IMR-90 (cell line): Measurements from ENCODE around the gene SEC14L1. TPM values are rescaled to one million over a fixed set of nuclear protein-coding genes. Genes with fewer than 3 reads are reported as not detected.

ENCODE experiments used
- ATAC-seq: fragments of 200-7000 bp; cut with Tn5 transposase; 2 replicates; pipeline ENCODE4 v1.9.1; 2020; ENCODE audit warnings: low read depth, mild to moderate bottlenecking, moderate library complexity
- BruUV-seq: library from RNA; stranded (reverse); fragments of 400-500 nt; replicated peaks from 2 replicates; lab custom pipeline; 2021; lab: Mats Ljungman, UMichigan
- CTCF ChIA-PET: fragments of 300-600 bp; formaldehyde crosslinking; extraction: SDS; loops from one replicate; lab custom pipeline; 2021; ENCODE audit warnings: antibody characterized with exemption; lab: Yijun Ruan, JAX
- POLR2A ChIA-PET: fragments of 300-600 bp; sonication (Branson Sonifier 250); formaldehyde crosslinking; loops from one replicate; lab custom pipeline; 2022; ENCODE audit warnings: antibody characterized with exemption; ENCODE audit not compliant: unreplicated experiment; lab: Charles Lee
- DNase-seq: peaks from one replicate; pipeline ENCODE4 v3.0.0; 2013
- H2AFZ ChIP-seq: replicated peaks from 2 replicates; pipeline ENCODE3; 2013; ENCODE audit warnings: low read length, mild to moderate bottlenecking; ENCODE audit not compliant: poor library complexity
- H2AK5ac ChIP-seq: 2 replicates; pipeline ENCODE4 v1.6.1; 2013; ENCODE audit warnings: low read depth, low read length, inconsistent platforms
- H2AK9ac ChIP-seq: replicated peaks from 2 replicates; pipeline ENCODE3; 2013; ENCODE audit warnings: mild to moderate bottlenecking, low read depth, low read length, moderate library complexity; ENCODE audit not compliant: poor library complexity
- H2BK120ac ChIP-seq: 2 replicates; pipeline ENCODE4 v1.6.1; 2013; ENCODE audit warnings: low read depth, low read length, inconsistent platforms
- H2BK15ac ChIP-seq: 3 replicates; pipeline ENCODE4 v1.6.1; 2013; ENCODE audit warnings: low read depth, low read length, inconsistent platforms
- H2BK20ac ChIP-seq: 2 replicates; pipeline ENCODE4 v1.6.1; 2013; ENCODE audit warnings: low read depth, mild to moderate bottlenecking, inconsistent platforms, low read length, moderate library complexity
- H2BK5ac ChIP-seq: 2 replicates; pipeline ENCODE4 v1.6.1; 2013; ENCODE audit warnings: mild to moderate bottlenecking, low read depth, low read length, inconsistent platforms; ENCODE audit not compliant: poor library complexity, severe bottlenecking
- H3K14ac ChIP-seq: replicated peaks from 2 replicates; pipeline ENCODE4 v1.6.1; 2013; ENCODE audit warnings: low read depth, low read length, inconsistent platforms
- H3K18ac ChIP-seq: 2 replicates; pipeline ENCODE4 v1.6.1; 2013; ENCODE audit warnings: low read depth, low read length, control low read depth
- H3K23ac ChIP-seq: 2 replicates; pipeline ENCODE4 v1.6.1; 2013; ENCODE audit warnings: low read depth, low read length, inconsistent platforms
- H3K27ac ChIP-seq: 2 replicates; pipeline ENCODE4 v1.5.1; 2013; ENCODE audit warnings: mild to moderate bottlenecking, control low read depth, low read length; ENCODE audit not compliant: insufficient read depth
- H3K27me3 ChIP-seq: 2 replicates; pipeline ENCODE4 v1.6.1; 2013; ENCODE audit warnings: low read length; ENCODE audit not compliant: control insufficient read depth, insufficient read depth
- H3K36me3 ChIP-seq: 2 replicates; pipeline ENCODE4 v1.6.1; 2013; ENCODE audit warnings: low read length, mixed read lengths; ENCODE audit not compliant: control insufficient read depth, insufficient read depth
- H3K4ac ChIP-seq: 2 replicates; pipeline ENCODE4 v1.6.1; 2013; ENCODE audit warnings: low read depth, low read length, inconsistent platforms
- H3K4me1 ChIP-seq: 2 replicates; pipeline ENCODE4 v1.6.1; 2013; ENCODE audit warnings: low read length, mixed read lengths; ENCODE audit not compliant: control insufficient read depth, insufficient read depth
- H3K4me2 ChIP-seq: 2 replicates; pipeline ENCODE4 v1.6.1; 2013; ENCODE audit warnings: low read depth, mild to moderate bottlenecking, control low read depth, low read length, moderate library complexity
- H3K4me3 ChIP-seq: 2 replicates; pipeline ENCODE4 v1.5.1; 2013; ENCODE audit warnings: low read depth, mild to moderate bottlenecking, control low read depth, low read length, moderate library complexity; ENCODE audit not compliant: insufficient read depth
- H3K56ac ChIP-seq: 2 replicates; pipeline ENCODE4 v1.6.1; 2013; ENCODE audit warnings: low read length, inconsistent platforms; ENCODE audit not compliant: insufficient read depth; ENCODE audit errors: extremely low read depth
- H3K79me1 ChIP-seq, 2 experiments: 2 replicates each; pipeline ENCODE4 v1.6.1; 2013; ENCODE audit warnings: low read length in 2 of 2, inconsistent platforms in 1 of 2, low read depth in 1 of 2
- H3K9ac ChIP-seq: 2 replicates; pipeline ENCODE4 v1.6.1; 2013; ENCODE audit warnings: low read depth, low read length, control low read depth
- H3K9me1 ChIP-seq: 2 replicates; pipeline ENCODE4 v1.6.1; 2013; ENCODE audit warnings: low read length, inconsistent platforms; ENCODE audit not compliant: insufficient read depth
- H3K9me3 ChIP-seq: 2 replicates; pipeline ENCODE4 v1.6.1; 2013; ENCODE audit warnings: low read length; ENCODE audit not compliant: control insufficient read depth, insufficient read depth
- H4K20me1 ChIP-seq: 2 replicates; pipeline ENCODE4 v1.6.1; 2013; ENCODE audit warnings: low read length, inconsistent platforms; ENCODE audit not compliant: insufficient read depth
- H4K5ac ChIP-seq: 2 replicates; pipeline ENCODE4 v1.6.1; 2013; ENCODE audit warnings: mild to moderate bottlenecking, low read depth, low read length, control low read depth
- H4K8ac ChIP-seq, 2 experiments: 2 replicates each; pipeline ENCODE4 v1.6.1; 2013; ENCODE audit warnings: low read depth in 2 of 2, low read length in 2 of 2, control low read depth in 1 of 2, inconsistent platforms in 1 of 2
- H4K91ac ChIP-seq: 2 replicates; pipeline ENCODE4 v1.6.1; 2013; ENCODE audit warnings: low read depth, low read length, inconsistent platforms; ENCODE audit not compliant: insufficient read depth
- ELK1 ChIP-seq: fragments of 150-350 bp; IDR thresholded peaks from 2 replicates; pipeline ENCODE4 v1.6.1; 2016; ENCODE audit warnings: low read depth, mild to moderate bottlenecking, low read length, moderate library complexity, borderline replicate concordance
- FOS ChIP-seq: fragments of 150-350 bp; IDR thresholded peaks from 2 replicates; pipeline ENCODE4 v1.6.1; 2016; ENCODE audit warnings: low read depth, low read length
- MAFK ChIP-seq: IDR thresholded peaks from 2 replicates; pipeline ENCODE4 v1.6.1; 2012; ENCODE audit warnings: low read depth, low read length, improper control_type of control experiment
- MXI1 ChIP-seq: IDR thresholded peaks from 2 replicates; pipeline ENCODE4 v1.6.1; 2012; ENCODE audit warnings: low read depth, mild to moderate bottlenecking, low read length, moderate library complexity, borderline replicate concordance
- POLR2A ChIP-seq: IDR thresholded peaks from 2 replicates; pipeline ENCODE4 v1.6.1; 2012; ENCODE audit warnings: mild to moderate bottlenecking, low read depth, low read length
- RAD21 ChIP-seq: IDR thresholded peaks from 2 replicates; pipeline ENCODE4 v1.6.1; 2012; ENCODE audit warnings: low read length, improper control_type of control experiment
- RFX5 ChIP-seq: IDR thresholded peaks from 2 replicates; pipeline ENCODE4 v1.8.0; 2012; ENCODE audit warnings: low read depth, mild to moderate bottlenecking, low read length, moderate library complexity
- SMC3 ChIP-seq: fragments of 150-350 bp; IDR thresholded peaks from 2 replicates; pipeline ENCODE4 v1.6.1; 2016; ENCODE audit warnings: low read depth, mild to moderate bottlenecking, antibody characterized with exemption, low read length, moderate library complexity
- WGBS, 2 experiments: methylation state at CpG; one replicate each; pipeline versions ENCODE4 v1.1.5 to v1.1.7; 2013; ENCODE audit warnings: missing lambda C conversion rate in 2 of 2; ENCODE audit not compliant: insufficient read length in 1 of 2; ENCODE audit errors: extremely low coverage in 2 of 2; 5-methylcytosine and 5-hydroxymethylcytosine counted together
- dilution Hi-C: fragments of 300-500 bp; cut with HindIII; formaldehyde crosslinking; loops from one replicate; pipeline ENCODE4 v1.14.3; 2018; ENCODE audit warnings: low sequenced_read_pairs; ENCODE audit not compliant: unreplicated experiment
- in situ Hi-C: fragments of 300-500 bp; cut with MboI; formaldehyde crosslinking; loops from 3 replicates; pipeline ENCODE4 v1.14.3; 2019; ENCODE audit warnings: low sequenced_read_pairs, inconsistent platforms, mixed read lengths
- intact Hi-C: fragments of 100-400 bp; cut with micrococcal nuclease; formaldehyde crosslinking; loops from 2 replicates; pipeline ENCODE4 v1.10.0; 2022
- polyA plus RNA-seq, 3 experiments: library from polyadenylated mRNA; depleted of rRNA; stranded (reverse); fragments of >200 nt; gene quantifications; 2 replicates each; pipeline ENCODE4 v1.2.3, GENCODE V29; 2012; ENCODE audit warnings: low replicate concordance in 1 of 3
- total RNA-seq: library from RNA; depleted of rRNA; stranded (reverse); fragments of >200 nt; gene quantifications from 2 replicates; pipeline ENCODE4 v1.2.3, GENCODE V29; 2012

The SEC14L1 gene
- total and polyA plus RNA-seq, 2 of the 4 experiments (the other 2 are of a cell fraction): 24.9 to 35.8 TPM

DNA sequence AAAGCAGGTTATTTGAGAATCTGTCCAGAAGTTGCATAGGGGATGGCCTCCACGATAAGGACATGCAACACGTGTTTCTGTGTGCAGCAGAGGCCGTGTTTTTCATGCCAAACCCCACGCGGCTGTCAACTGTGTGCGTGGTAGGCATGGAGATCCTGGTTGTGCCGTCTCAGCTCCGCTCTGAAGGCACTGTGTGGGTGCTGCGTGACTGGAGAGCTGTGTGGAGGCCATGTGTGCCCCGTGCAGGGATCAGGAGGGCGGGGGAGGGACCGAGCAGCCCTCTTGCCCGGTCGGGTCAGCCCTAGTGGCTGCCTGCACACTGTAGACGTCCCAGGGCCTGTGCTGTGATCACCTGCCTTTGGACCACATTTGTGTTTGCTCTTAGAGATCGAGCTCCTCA is 74.5 kb downstream of the SEC14L1 start:
- no TSS peak for BruUV-seq
- dilution Hi-C loops (no loop called here), in situ Hi-C loops (no loop called here), intact Hi-C loops (no loop called here)
- peak overlapping the region; percentile 49 for H2AFZ ChIP-seq
- no peak overlapping the region for H3K4me3 ChIP-seq
- no peaks in the 10 kb centered on the region for H3K4me1 ChIP-seq
- H3K27ac ChIP-seq: no peak overlapping the region
- H3K4me2 ChIP-seq: no peak overlapping the region
- H2BK20ac ChIP-seq: no peak overlapping the region
- TF ChIP-seq ELK1: no peak
- TF ChIP-seq MAFK: no peak
- TF ChIP-seq MXI1: no peak
- TF ChIP-seq SMC3: no peak
- TF ChIP-seq RFX5: no peak
- TF ChIP-seq FOS: no peak
- TF ChIP-seq POLR2A: no peak
- no peak for TF ChIP-seq RAD21
- H3K56ac ChIP-seq: no peak overlapping the region
- no peak for DNase-seq
- no peak overlapping the region for H2BK5ac ChIP-seq
- no peak overlapping the region for H3K4ac ChIP-seq
- H3K27me3 ChIP-seq: no peaks in the 10 kb centered on the region
- H2BK120ac ChIP-seq: no peak overlapping the region
- WGBS, 2 experiments: 89% methylated on average over 16 of the region's 16 CpGs; no CpG with 5 or more reads in 1 of the 2 experiments
- no peak for ATAC-seq
- no peak overlapping the region for H4K5ac ChIP-seq
- no peak overlapping the region for H2AK5ac ChIP-seq
- no peak overlapping the region for H2BK15ac ChIP-seq
- H3K9ac ChIP-seq: no peak overlapping the region
- H3K14ac ChIP-seq: no peak overlapping the region
- H4K91ac ChIP-seq: no peak overlapping the region
- H4K8ac ChIP-seq: no peak overlapping the region
- H3K9me3 ChIP-seq: no peaks in the 10 kb centered on the region
- H3K79me1 ChIP-seq: peaks cover 0 to 33% of the 10 kb centered on the region in 2 experiments; a peak in 3 of 4 replicates
- H4K20me1 ChIP-seq: peaks cover 8% of the 10 kb centered on the region
- H2AK9ac ChIP-seq: no peak overlapping the region
- peaks cover 66% of the 10 kb centered on the region for H3K36me3 ChIP-seq
- ChIA-PET POLR2A (no interaction called here), CTCF (no interaction called here)
- no peak overlapping the region for H3K18ac ChIP-seq
- no peak overlapping the region for H3K23ac ChIP-seq
- no peaks in the 10 kb centered on the region; the same call in 1 of the 2 replicates for H3K9me1 ChIP-seq
